GM23338 (cell line): Measurements from ENCODE around the gene SLC39A11.

ENCODE experiments used
- CREB1 ChIP-seq: fragments of 250-450 bp; sonication (Bioruptor Pico); IDR thresholded peaks from 2 replicates; pipeline ENCODE4 v1.5.0; 2020; ENCODE audit warnings: low read depth, mild to moderate bottlenecking, moderate library complexity
- CTCF ChIP-seq, 2 experiments: fragments of 200-600 bp in 1 of 2; sonication (generic) in 1 of 2; conservative IDR thresholded peaks; 2 replicates each; pipeline versions ENCODE4 v1.5.1 to v1.6.1; 2016 to 2017; ENCODE audit warnings: antibody characterized with exemption in 2 of 2, low read depth in 2 of 2, mild to moderate bottlenecking in 2 of 2, moderate library complexity in 1 of 2
- EZH2 ChIP-seq: fragments of 200-600 bp; sonication (generic); IDR thresholded peaks from one replicate; pipeline ENCODE4 v1.8.0; 2017; ENCODE audit warnings: antibody characterized with exemption, mild to moderate bottlenecking, low read depth; ENCODE audit not compliant: unreplicated experiment
- EZH2phosphoT487 ChIP-seq: fragments of 200-600 bp; sonication (generic); IDR thresholded peaks from one replicate; pipeline ENCODE4 v1.8.1; 2018; ENCODE audit warnings: antibody characterized with exemption; ENCODE audit not compliant: unreplicated experiment
- JUNB ChIP-seq: IDR thresholded peaks from one replicate; pipeline ENCODE4 v1.6.1; 2016; ENCODE audit warnings: antibody characterized with exemption; ENCODE audit not compliant: unreplicated experiment
- POLR2AphosphoS5 ChIP-seq: IDR thresholded peaks from 2 replicates; pipeline ENCODE4 v1.6.1; 2016; ENCODE audit warnings: antibody characterized with exemption, low read depth
- TF ChIP-seq, protein P1 (sequence below): IDR thresholded peaks from one replicate; pipeline ENCODE4 v1.6.1; 2018; ENCODE audit warnings: antibody characterized with exemption; ENCODE audit not compliant: unreplicated experiment

- TF ChIP-seq JUNB (no peak), CTCF (conservative IDR thresholded peaks at IDR 0.05; ENCODE audit: low read depth in 2 of 2) (no peak), EZH2 (no peak), POLR2AphosphoS5 (no peak), CREB1 (CRISPR knock-in tag) (no peak), EZH2phosphoT487 (no peak)
- TF ChIP-seq, protein P1, sequence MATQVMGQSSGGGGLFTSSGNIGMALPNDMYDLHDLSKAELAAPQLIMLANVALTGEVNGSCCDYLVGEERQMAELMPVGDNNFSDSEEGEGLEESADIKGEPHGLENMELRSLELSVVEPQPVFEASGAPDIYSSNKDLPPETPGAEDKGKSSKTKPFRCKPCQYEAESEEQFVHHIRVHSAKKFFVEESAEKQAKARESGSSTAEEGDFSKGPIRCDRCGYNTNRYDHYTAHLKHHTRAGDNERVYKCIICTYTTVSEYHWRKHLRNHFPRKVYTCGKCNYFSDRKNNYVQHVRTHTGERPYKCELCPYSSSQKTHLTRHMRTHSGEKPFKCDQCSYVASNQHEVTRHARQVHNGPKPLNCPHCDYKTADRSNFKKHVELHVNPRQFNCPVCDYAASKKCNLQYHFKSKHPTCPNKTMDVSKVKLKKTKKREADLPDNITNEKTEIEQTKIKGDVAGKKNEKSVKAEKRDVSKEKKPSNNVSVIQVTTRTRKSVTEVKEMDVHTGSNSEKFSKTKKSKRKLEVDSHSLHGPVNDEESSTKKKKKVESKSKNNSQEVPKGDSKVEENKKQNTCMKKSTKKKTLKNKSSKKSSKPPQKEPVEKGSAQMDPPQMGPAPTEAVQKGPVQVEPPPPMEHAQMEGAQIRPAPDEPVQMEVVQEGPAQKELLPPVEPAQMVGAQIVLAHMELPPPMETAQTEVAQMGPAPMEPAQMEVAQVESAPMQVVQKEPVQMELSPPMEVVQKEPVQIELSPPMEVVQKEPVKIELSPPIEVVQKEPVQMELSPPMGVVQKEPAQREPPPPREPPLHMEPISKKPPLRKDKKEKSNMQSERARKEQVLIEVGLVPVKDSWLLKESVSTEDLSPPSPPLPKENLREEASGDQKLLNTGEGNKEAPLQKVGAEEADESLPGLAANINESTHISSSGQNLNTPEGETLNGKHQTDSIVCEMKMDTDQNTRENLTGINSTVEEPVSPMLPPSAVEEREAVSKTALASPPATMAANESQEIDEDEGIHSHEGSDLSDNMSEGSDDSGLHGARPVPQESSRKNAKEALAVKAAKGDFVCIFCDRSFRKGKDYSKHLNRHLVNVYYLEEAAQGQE = no peak
Observed at GRCh38 chr17:72879877-72880276, 212.6 kb downstream of the SLC39A11 start.
